Stimulated activated effector memory CD8-positive, alpha-beta T cell treated with anti-CD3 and anti-CD28 coated beads, Interleukin-12 subunit alpha, Interleukin-12 subunit beta, amount 100 ng/mL, for 72 hours (primary cell): ENCODE results near the gene PIK3C2A.
A peak's percentile ranks its signal among the peaks of the same experiment; 100 is the strongest.
"Not testable (repeated sequence)": the region's sequence is repeated elsewhere in the genome, so short reads cannot be mapped to it uniquely, and the experiment has no call there.

Source experiments
- ATAC-seq: fragments of 150-1000 bp; cut with Tn5 transposase; 2 replicates; pipeline ENCODE4 v1.10.0; 2021
- DNase-seq, 2 donors: peaks; one replicate each; pipeline ENCODE4 v3.0.0; 2021 to 2022; ENCODE audit warnings: low spot score in 2 of 2
- H3K27ac Mint-ChIP-seq: one replicate; pipeline ENCODE4 v1.8.0; 2022; ENCODE audit warnings: mild to moderate bottlenecking, mixed read lengths
- H3K36me3 Mint-ChIP-seq: one replicate; pipeline ENCODE4 v1.8.0; 2022; ENCODE audit warnings: mild to moderate bottlenecking, mixed read lengths
- H3K4me1 Mint-ChIP-seq: one replicate; pipeline ENCODE4 v1.8.0; 2022; ENCODE audit warnings: mixed read lengths
- H3K4me3 Mint-ChIP-seq: one replicate; pipeline ENCODE4 v1.8.0; 2022; ENCODE audit warnings: mild to moderate bottlenecking, mixed read lengths
- H3K9me3 Mint-ChIP-seq: one replicate; pipeline ENCODE4 v1.8.0; 2022; ENCODE audit warnings: mixed read lengths

Gene PIK3C2A

DNA sequence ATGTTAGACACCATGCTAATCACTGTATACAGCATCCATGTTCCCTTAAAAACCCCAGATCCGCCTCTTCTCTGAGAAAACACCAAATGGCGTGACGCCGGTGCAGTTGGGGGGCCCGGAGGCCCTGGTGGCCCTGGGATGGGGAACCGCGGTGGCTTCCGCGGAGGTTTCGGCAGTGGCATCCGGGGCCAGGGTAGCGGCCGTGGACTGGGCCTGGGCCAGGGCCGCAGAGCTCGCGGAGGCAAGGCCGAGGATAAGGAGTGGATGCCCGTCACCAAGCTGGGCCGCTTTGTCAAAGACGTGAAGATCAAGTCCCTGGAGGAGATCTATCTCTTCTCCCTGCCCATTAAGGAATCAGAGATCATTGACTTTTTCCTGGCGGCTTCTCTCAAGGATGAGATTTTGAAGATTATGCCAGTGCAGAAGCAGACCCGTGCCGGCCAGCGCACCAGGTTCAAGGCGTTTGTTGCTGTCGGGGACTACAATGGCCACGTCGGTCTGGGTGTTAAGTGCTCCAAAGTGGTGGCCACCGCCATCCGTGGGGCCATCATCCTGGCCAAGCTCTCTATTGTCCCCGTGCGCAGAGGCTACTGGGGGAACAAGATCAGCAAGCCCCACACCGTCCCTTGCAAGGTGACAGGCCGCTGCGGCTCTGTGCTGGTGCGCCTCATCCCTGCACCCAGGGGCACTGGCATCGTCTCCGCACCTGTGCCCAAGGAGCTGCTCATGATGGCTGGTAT is 20.6 kb upstream of the PIK3C2A start:
- DNase-seq, H3K9me3 Mint-ChIP-seq, H3K4me3 Mint-ChIP-seq, H3K27ac Mint-ChIP-seq, H3K36me3 Mint-ChIP-seq, ATAC-seq: not testable (repeated sequence)
- H3K4me1 Mint-ChIP-seq: peaks cover 20% of the 10 kb centered on the region

DNA sequence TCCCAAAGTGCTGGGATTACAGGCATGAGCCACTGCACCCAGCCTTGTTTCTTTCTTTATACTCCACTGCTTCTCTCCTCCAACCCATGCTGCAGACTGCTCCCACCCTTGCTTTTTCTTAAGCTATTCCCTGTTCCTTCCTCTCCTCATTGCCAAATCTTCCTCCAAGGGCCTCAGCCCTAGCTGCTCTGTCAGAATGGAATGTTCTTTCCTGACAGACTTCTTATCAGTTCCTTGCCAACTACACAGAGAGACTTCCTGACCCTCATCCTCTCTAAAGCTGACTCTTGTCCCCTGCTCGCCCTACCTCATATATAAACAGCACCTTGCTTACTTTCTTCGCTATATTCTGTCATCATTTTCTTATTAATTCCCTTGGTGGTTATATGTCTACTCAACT is 16.9 kb upstream of the PIK3C2A start:
- Mint-ChIP-seq H3K27ac (no peak overlapping the region), H3K4me1 (peaks cover under 1% of the 10 kb centered on the region), H3K36me3 (no peaks in the 10 kb centered on the region), H3K9me3 (no peaks in the 10 kb centered on the region), H3K4me3 (no peak overlapping the region)
- DNase-seq (no peak), ATAC-seq (no peak)

DNA sequence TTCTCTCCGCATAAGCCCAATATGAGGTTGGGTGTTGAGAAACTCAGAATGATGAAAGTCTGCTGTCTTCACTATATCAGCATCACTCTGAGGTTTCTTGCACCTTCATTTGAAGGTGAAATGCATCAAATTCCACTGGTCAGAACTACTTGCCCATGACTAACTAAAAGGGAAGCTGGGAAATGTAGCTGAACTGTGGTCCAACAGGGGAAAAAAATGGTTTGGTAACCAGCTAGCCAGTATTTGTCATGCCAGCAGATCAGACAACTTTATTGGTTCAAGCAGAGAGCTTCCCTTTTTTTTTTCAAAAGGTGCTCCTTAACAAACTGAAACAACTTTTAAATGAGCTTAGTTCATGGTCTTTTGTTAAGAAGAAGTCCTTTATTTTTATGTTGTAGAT is 14.2 kb upstream of the PIK3C2A start:
- H3K4me1 Mint-ChIP-seq: no peaks in the 10 kb centered on the region
- no peak for ATAC-seq
- no peaks in the 10 kb centered on the region for H3K36me3 Mint-ChIP-seq
- H3K9me3 Mint-ChIP-seq: no peaks in the 10 kb centered on the region
- no peak for DNase-seq
- no peak overlapping the region for H3K27ac Mint-ChIP-seq
- H3K4me3 Mint-ChIP-seq: no peak overlapping the region

DNA sequence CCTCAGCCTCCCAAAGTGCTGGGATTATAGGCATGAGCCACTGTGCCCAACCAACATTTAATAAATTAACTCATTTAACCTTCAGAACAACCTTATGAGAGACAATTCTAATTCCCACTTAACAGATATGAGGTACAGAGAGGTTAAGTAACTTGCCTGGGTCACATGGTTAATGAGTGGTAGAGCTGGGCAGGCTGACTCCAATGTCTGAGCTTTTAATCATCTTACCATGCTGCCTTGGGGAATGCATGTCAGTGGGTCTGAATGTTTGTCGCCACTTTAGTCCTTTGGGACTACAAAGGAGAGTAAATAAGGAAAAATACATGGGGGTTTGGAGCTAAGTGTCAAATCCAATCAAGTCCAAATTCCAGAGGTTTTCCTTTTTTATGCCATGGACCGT is 11.2 kb upstream of the PIK3C2A start:
- Mint-ChIP-seq H3K4me1 (no peaks in the 10 kb centered on the region), H3K27ac (no peak overlapping the region), H3K4me3 (no peak overlapping the region), H3K36me3 (no peaks in the 10 kb centered on the region), H3K9me3 (no peaks in the 10 kb centered on the region)
- no peak for ATAC-seq
- no peak for DNase-seq

DNA sequence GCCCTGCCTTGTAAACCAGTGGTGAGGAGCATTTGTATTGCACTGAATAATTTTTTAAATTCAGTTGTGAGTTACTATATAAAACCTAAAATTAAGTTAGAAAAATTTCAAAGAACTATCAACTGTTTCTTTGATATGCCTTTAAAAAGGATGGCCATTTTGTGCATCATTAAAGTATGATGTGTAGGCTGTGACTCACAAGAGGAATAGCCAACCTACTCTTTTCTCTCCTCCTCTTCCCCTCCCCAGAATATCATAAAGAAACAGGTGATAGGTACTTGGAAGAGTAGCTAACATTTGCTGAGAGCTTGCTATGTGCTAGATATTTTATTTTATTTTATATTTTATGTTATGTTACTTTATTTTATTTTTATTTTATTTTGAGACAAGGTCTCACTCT is 10.6 kb upstream of the PIK3C2A start:
- no peak overlapping the region for H3K4me3 Mint-ChIP-seq
- H3K36me3 Mint-ChIP-seq: no peaks in the 10 kb centered on the region
- ATAC-seq: no peak
- H3K9me3 Mint-ChIP-seq: no peaks in the 10 kb centered on the region
- no peak overlapping the region for H3K27ac Mint-ChIP-seq
- DNase-seq: no peak
- H3K4me1 Mint-ChIP-seq: no peaks in the 10 kb centered on the region

DNA sequence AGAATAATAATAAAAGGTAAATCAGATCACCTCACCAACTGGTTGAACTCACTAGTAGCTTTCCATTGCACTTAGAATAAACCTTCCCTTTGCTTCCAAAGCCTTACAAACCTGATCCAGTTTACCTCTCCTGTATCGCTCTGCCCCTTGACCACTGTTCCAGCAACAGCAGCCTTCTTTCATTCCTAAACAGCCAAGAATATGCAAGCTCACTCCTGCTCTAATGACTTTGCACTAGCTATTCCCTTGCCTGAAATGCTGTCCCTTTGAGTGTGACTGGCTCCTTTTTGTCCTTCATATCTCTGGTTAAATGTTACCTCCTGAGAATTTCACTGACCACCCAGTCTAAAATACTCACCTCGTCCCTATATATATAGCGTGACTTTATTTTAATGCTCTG is 9.6 kb upstream of the PIK3C2A start:
- no peaks in the 10 kb centered on the region for H3K4me1 Mint-ChIP-seq
- ATAC-seq (no peak), DNase-seq (no peak)
- no peak overlapping the region for H3K4me3 Mint-ChIP-seq
- no peaks in the 10 kb centered on the region for H3K36me3 Mint-ChIP-seq
- no peak overlapping the region for H3K27ac Mint-ChIP-seq
- H3K9me3 Mint-ChIP-seq: no peaks in the 10 kb centered on the region

DNA sequence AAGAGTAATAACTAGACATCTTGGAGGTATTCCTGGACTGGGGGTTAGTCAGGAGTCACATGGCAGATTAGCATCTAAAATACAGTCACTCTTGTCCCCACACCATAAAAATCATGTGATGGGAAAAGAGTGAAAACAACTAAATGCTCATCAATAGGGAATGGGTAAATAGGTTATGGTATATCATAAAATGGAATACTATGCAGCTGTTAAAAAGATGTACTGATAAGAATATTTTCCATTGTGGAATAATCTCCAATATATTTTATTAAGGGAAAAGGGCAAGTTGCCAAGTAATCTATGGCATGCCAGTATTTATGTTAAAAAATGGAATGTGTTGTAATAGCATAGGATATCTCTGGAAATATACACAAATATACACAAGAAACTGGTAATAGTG is 6.6 kb upstream of the PIK3C2A start:
- Mint-ChIP-seq H3K36me3 (no peaks in the 10 kb centered on the region), H3K9me3 (no peaks in the 10 kb centered on the region), H3K4me1 (peaks cover 6% of the 10 kb centered on the region), H3K4me3 (no peak overlapping the region), H3K27ac (no peak overlapping the region)
- no peak for DNase-seq
- no peak for ATAC-seq

DNA sequence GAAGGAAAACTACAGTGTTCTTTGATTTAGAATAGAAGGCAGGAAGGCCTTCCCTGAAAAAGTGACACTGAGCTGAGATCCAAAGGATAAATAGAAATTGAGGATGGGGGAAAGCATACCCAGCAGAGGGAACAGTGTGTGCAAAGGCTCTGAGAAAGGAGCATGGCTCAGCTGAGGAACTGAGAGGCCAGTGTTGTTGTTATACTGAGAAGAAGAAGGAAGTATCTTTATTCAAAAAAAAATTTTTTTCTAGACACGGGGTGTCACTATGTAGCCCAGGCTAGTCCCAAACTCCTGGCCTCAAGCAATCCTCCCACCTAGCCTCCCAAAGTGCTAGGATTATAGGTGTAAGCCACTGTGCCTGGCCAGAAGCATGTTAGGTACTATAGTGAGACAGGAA is 3.5 kb upstream of the PIK3C2A start:
- ATAC-seq (no peak), DNase-seq (no peak)
- Mint-ChIP-seq H3K9me3 (no peaks in the 10 kb centered on the region), H3K4me1 (peaks cover 32% of the 10 kb centered on the region), H3K27ac (no peak overlapping the region), H3K36me3 (peaks cover 10% of the 10 kb centered on the region), H3K4me3 (no peak overlapping the region)

DNA sequence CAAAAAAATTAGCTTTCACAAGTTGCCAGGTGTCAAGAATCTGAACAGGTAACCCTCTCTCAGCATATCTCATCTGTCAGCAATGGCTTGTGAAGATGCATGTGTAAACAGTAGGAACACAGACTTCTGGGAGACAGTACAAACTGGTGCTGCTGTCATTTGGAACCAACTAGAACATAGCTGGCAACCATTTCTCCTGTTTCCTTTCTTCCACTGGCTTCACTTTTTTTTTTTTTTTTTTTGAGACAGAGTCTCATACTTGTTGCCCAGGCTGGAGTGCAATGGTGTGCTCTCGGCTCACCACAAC is 2.1 kb upstream of the PIK3C2A start:
- no peak for DNase-seq
- Mint-ChIP-seq H3K9me3 (no peaks in the 10 kb centered on the region), H3K4me3 (peak overlapping the region; percentile 91)

DNA sequence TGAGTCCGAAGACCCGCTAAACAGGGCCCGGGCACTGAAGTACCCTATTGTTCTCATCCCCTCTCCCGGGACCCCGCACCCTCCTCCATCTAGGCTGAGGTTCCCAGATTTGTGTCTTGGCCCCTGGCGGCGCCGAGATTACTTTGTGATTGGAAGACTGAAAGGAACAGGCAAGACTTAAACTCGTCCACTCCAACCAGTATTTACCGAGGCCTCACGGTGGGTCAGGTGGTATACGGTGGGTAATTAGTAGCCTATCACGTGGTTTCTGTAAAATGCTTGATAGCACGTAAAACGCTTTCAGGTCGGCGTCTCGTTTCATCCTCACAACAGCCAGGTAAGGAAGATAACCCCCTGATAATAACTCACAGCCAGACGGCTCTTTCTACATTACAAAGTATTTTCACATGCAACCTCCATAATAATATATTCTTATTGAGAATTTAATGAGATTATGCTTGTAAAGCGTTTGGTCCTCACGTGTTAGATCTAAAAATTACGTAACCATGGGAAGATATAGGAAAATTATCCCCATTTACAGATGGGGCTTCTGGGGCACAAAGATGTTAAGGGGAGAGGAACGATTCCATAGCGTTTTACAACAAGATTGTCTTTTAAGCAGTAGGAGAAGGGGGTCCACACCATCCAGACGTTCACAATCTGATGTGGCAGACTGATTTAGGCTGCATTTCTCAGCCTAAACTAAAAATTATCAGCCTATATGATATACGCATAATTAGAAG is 642 bp upstream of the PIK3C2A start:
- no peaks in the 10 kb centered on the region for H3K9me3 Mint-ChIP-seq
- H3K27ac Mint-ChIP-seq: peak overlapping the region; percentile 96
- DNase-seq (no peak), ATAC-seq (peak; percentile 79)
- peaks cover 39% of the 10 kb centered on the region for H3K4me1 Mint-ChIP-seq
- peak overlapping the region; percentile 91 for H3K4me3 Mint-ChIP-seq
- H3K36me3 Mint-ChIP-seq: peaks cover 19% of the 10 kb centered on the region

More for the DNA sequence above, 2.1 kb upstream of the PIK3C2A start:
- no peak for ATAC-seq
- peaks cover 32% of the 10 kb centered on the region for H3K4me1 Mint-ChIP-seq
- peak overlapping the region; percentile 85 for H3K27ac Mint-ChIP-seq
- peaks cover 10% of the 10 kb centered on the region for H3K36me3 Mint-ChIP-seq

DNA sequence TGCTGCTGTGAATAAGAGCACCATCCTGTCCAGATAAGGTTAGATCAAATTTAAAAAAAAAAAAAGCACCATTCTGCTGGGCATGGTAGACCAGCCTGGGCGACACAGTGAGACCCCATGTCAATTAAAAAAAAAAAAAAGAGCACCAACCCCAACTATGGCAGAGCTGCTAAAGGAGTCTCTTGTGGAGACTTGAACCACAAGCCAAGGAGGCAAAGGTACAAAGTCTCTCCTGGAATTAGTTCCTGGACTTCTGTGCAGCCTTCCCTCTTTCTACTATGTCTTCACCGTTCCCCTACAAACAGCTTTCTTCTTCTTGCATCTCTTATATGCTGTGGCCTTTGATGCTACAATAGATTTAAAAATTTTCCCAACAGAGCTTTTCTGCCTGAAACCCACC is 1.3 kb downstream of the PIK3C2A start:
- H3K4me1 Mint-ChIP-seq: peaks cover 43% of the 10 kb centered on the region
- no peaks in the 10 kb centered on the region for H3K9me3 Mint-ChIP-seq
- peak overlapping the region; percentile 91 for H3K4me3 Mint-ChIP-seq
- no peak for DNase-seq
- peaks cover 25% of the 10 kb centered on the region for H3K36me3 Mint-ChIP-seq
- H3K27ac Mint-ChIP-seq: peak overlapping the region; percentile 96
- no peak for ATAC-seq

DNA sequence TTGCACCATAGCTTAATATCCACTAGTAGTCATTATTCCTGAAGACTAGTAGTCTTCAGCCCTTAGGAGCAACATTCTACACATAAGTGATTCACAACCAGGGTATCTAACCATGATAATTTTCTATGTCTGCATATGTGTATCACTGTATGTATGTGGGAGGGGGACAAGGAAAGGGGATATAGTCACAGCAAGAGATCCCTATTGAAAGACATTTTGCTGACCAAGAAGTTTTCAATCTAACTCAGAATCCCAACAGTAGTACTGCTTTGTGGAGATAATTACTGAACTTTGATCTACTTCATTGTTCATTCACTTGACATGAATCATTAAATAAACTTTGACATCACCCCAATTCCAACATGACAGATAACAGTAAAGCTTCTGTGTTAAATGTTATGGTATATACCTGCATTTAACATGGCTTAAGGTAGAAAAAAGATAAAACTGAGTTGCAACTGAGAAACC is 10.3 kb downstream of the PIK3C2A start:
- peaks cover 23% of the 10 kb centered on the region for H3K36me3 Mint-ChIP-seq
- H3K4me1 Mint-ChIP-seq: peaks cover 28% of the 10 kb centered on the region
- H3K4me3 Mint-ChIP-seq: no peak overlapping the region
- H3K27ac Mint-ChIP-seq: no peak overlapping the region
- ATAC-seq: no peak
- DNase-seq: no peak
- no peaks in the 10 kb centered on the region for H3K9me3 Mint-ChIP-seq

DNA sequence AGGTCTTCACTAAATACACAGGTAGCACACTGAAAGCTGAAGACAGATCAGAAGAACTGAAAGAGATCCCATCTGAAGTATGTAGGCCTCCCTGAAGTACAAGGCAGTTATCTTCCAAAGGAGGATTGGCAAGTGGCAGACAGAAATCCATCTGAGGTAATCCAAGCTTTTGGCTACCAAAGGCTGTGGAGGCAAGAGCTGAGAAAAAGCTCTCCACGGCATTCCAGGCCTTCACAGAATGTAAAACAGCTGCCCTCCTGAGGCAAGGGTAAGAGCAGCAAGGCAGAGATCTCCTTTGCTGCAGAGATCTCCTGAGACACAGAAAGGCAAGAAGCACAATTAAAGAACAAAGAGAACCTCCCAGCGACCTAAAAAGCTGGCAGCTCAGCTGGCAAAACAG is 19.1 kb downstream of the PIK3C2A start:
- no peak overlapping the region for H3K4me3 Mint-ChIP-seq
- no peak overlapping the region for H3K27ac Mint-ChIP-seq
- H3K9me3 Mint-ChIP-seq: no peaks in the 10 kb centered on the region
- H3K36me3 Mint-ChIP-seq: peaks cover 30% of the 10 kb centered on the region
- DNase-seq (no peak), ATAC-seq (no peak)
- H3K4me1 Mint-ChIP-seq: peaks cover 12% of the 10 kb centered on the region

DNA sequence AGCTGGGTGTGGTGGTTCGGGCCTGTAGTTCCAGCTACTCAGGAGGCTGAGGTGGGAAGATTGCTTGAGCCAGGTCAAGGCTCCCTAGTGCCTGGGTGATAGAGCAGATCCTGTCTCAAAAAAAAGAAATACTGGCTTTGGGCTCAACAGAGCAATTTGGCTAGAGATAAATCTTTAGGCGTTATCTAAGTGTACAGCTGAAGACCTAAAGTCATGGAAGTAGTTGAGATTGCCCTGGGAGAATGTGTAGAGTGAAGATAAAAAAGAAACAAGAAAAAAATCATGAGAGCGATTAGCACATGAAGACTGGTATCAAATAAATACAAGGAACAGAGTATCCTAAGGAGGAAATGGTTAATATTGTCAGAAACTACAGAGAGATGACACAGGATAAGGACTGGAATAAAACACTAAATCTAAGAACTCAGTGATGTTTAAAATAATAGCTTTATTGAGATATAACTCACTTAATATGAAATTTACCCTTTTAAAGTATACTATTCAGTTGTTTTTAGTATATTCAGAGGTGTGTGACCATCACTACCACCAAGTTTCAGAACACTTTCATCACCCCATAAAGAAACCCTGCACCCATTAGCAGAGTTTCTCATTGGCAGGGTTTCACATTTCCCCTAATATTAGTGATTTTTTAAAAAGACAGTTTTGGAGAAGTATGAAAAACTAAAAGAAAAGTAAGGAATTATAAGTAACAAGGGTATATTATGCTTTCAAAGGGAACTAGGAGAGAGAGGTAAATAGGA is 20.7 kb downstream of the PIK3C2A start:
- ATAC-seq (no peak), DNase-seq (no peak)
- Mint-ChIP-seq H3K27ac (no peak overlapping the region), H3K4me1 (peaks cover 12% of the 10 kb centered on the region), H3K9me3 (no peaks in the 10 kb centered on the region), H3K36me3 (peaks cover 26% of the 10 kb centered on the region), H3K4me3 (no peak overlapping the region)

DNA sequence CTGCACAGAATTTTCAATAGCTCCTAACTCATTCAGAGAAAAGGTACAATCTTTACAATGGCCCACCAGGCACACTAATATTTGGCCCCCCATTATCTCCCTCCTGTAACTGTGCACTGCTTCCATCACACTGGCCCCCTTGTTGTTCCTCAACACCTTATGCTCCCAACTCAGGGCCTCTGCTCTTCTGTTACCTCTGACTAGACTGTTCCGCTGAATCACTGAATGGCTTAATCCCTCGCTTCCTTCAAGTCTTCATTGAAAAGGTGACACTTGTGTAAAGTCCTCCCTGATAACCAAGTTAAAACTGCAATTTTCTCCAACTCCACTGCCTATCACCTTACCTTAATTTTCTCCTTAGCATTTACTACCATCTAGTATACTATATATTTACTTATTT is 21.8 kb downstream of the PIK3C2A start:
- H3K9me3 Mint-ChIP-seq: no peaks in the 10 kb centered on the region
- peaks cover 18% of the 10 kb centered on the region for H3K36me3 Mint-ChIP-seq
- DNase-seq (no peak), ATAC-seq (no peak)
- peaks cover 12% of the 10 kb centered on the region for H3K4me1 Mint-ChIP-seq
- no peak overlapping the region for H3K4me3 Mint-ChIP-seq
- H3K27ac Mint-ChIP-seq: no peak overlapping the region
